NCI-H1930 (cell line): Measurements from ENCODE around the gene OR2AG2.
"Not testable (repeated sequence)": the region's sequence is repeated elsewhere in the genome, so short reads cannot be mapped to it uniquely, and the experiment has no call there.

ENCODE experiments used
- DNase-seq, 2 experiments: peaks; one replicate each; lab custom pipeline; 2025; lab: John Stamatoyannopoulos, UW

Gene OR2AG2

DNA sequence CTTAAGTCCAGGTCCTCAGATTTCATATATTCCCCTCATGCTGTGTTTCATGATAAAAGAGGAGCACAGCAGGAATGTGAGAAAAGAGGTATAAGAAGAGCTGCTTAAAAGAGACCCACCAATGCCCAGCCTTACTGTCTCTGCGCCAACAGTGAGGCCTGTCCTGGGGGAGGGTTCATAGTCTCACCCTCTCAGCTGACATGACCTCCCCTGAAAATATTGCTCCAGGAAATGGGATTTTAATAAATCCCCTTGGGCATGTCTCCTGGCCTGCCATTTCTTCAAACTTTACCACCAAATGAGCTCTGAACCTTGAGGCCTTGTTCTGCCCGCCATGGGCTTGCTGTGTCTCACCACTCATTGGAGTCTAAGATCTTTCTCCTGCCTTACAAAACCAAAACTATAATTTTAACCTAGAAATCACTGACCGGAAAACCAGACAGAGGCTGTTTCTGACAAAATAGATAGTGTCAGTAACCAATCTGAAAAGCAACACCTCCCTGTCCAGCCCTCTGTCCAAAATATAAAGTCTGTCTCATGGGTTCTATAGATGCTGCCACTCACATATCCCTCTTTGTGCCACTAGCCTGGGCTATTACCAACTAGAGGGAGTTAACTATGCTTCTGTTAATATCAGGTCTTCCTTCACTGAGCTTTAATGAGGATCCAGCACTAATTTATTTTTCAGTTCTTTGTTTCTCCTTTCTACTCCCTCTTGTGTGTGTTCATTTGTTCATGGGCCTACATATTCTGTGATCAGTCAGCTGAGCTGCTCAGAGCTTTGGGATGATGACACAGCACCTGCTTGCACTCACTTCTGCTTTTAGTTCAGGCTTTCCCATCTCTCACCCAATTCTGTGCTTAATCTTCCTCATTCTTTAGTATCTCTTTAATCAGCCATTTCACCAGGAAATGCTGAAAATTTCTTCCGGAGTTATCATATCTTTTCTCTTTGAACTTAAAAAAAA, at the start of gene OR2AG2:
Gene OR2AG2, minus strand, starts transcription at position 51 of the 968 bp plus-strand sequence. CDS start 3,019 bp downstream, outside the sequence.
- no peak for DNase-seq

- no peak for DNase-seq
Observed at GRCh38 chr11:6818967-6819366, 47.2 kb upstream of the OR2AG2 start.

DNA sequence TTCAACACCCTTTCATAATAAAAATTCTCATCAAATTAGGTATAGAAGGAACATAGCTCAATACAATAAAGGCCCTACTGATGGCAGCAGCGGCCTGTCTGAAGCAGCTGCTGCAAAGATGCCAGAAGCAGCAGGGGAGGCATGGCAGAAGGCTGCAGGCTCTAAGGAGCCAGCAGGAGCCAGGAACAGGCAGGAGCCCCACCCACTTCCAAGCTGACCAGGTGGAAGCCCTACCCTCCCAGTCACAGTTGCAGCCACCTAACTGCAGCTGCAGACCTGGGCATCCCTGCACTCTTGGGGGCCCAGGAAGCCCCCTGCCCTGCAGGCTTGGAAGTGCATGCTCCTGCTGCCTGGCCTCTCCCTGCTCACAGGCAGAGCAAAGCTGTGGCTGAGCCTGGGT, 45.9 kb upstream of the OR2AG2 start:
- DNase-seq, result no peak

- no peak for DNase-seq
Observed at GRCh38 chr11:6813656-6814055, 41.9 kb upstream of the OR2AG2 start.

DNA sequence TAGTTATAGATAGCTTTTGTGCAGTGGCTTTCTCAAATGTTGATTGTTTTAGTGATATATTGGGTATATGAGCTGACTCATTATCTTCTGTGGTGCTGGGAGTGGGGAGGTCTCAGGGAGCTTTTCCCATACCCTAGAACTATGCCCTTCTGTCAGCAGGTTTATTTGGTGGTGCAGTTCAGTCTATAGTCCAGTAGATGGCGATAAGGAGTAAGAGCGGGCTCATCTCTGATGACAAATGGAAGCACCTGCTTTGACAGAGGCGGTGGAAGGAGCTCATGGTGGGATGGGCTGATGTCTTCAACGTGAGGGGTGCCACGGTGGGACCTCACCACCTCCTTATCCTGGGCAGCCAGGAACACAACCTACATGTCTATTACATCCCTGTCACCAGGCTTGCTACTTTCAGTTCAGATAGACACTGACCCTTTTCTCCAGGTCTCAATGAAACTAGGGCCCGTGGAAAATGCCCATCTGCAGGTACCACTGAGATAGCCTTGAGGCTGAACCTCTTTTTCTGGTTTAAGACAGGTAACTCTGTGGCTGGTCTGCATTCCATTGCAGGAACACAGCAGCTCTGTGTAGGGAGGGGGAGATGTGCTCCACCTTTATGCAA, 40.7 kb upstream of the OR2AG2 start:
- DNase-seq, result peak; percentile 41 to 43

GRCh38 chr11:6801075-6801474, 29.3 kb upstream of the OR2AG2 start:
- DNase-seq, result not testable (repeated sequence)

DNA sequence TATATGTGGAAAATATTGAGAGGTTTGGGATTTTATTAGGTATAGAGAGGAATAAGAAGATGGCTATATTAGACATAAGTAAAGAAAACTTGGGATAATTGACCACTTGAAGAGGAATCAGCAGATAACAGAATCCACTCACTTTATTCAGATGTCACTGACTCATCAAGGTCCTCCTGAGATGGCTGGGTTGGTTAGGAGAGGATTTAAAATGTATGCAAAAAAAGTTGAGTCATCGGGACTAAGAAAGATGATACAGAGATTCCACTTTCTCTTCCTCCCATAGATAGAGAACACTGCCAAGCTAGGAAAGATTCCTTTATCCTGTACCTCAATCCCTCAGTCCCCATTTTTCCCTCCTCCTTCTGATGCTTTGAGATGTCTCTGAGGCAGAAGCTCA, 27.6 kb upstream of the OR2AG2 start, which contains the start of gene OR6A2:
Gene OR6A2, minus strand, starts transcription at position 288 of the 400 bp plus-strand sequence. CDS start 3,981 bp downstream, outside the sequence.
- DNase-seq, result no peak

DNA sequence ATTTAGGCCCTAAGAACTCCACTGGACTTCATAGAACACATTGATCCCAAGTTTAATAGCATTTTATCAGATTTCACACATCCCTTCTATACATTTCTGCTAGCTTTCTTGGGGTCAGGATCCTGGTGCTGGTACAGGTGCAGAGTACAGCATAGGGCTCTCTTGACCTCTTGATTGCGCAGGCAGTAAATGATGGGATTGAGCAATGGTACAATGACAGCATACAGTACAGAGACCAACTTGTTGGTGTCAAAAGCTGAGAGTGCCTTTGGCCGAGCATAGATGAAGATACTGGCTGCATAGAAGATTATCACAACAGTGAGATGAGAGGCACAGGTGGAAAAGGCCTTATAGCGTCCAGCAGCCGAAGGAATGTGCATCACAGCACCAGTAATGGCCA, 22.9 kb upstream of the OR2AG2 start:
- no peak for DNase-seq

DNA sequence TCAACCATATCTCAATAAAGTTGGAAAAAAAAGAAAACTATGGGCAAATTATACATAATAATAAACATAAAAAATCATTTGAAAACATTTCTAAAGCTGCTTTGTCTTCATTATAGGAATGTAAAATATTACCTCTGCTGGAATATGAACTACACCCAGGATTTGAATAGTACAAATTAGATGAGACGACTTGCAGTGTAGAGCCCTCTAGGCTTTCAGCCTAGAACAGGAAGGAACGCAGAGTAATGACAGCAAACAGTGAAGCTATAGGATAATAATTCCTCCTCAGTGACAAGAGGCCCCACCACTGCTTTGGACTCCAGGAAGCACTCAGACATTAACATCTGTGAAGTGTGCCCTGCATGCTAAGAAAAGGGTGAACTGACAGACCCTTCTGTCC, 18.8 kb upstream of the OR2AG2 start:
- DNase-seq, result no peak

GRCh38 chr11:6782720-6783119, 10.9 kb upstream of the OR2AG2 start, which contains the start of gene OR2AG1:
Gene OR2AG1 (plus strand): TSS chr11:6783020. CDS start chr11:6785038, 2,018 bp downstream.
- DNase-seq, result no peak

DNA sequence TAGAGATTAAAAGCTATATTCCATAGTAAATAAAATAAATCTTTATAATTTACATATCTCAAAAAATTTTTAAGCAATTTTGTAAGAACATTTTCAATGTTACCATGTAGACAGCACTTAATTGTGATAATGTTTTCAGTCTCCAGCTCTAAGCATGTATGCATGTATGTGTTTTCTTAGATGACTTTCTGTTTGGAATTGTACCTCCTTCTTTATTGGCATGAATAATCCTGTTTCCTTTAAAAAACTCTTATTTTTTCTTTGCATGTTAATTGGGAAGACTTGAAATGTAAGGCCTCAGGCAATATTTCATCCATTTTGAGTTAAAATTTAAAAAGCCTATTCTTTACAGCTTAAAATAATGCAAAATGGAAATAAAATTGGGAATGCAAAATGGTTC, 9.1 kb upstream of the OR2AG2 start:
- no peak for DNase-seq

GRCh38 chr11:6778518-6778917, 6.7 kb upstream of the OR2AG2 start:
- DNase-seq, result no peak

- peak in 1 of 2 experiments; percentile 43 for DNase-seq
Observed at GRCh38 chr11:6757373-6757967, 14.3 kb downstream of the OR2AG2 start.

GRCh38 chr11:6755953-6756347, 15.8 kb downstream of the OR2AG2 start:
- no peak for DNase-seq

- DNase-seq, result peak in 1 of 2 experiments; percentile 46
Observed at GRCh38 chr11:6755303-6755952, 16.3 kb downstream of the OR2AG2 start.

GRCh38 chr11:6747097-6747668, 24.6 kb downstream of the OR2AG2 start:
- DNase-seq, result no peak

DNA sequence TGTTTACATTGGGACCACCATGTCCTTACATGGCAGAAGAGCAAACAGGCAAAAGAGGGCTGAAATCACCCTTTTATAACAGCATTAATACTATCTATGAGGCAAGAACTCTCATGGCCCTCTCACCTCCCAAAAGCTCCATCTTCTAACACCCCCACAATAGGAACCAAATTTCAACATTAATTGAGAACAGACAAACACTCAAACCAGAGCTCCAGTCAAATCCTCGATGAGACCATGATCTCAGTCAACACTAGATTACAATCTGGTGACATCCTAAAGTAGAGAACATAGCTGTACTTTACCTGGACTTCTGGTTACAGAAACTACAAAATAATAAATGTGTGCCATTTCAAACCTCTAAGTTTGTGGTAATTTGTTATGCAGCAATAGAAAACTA, 25.1 kb downstream of the OR2AG2 start:
- no peak for DNase-seq

GRCh38 chr11:6746086-6746618, 25.6 kb downstream of the OR2AG2 start:
- DNase-seq, result no peak

- DNase-seq, result no peak
Observed at GRCh38 chr11:6745465-6746015, 26.2 kb downstream of the OR2AG2 start.

DNA sequence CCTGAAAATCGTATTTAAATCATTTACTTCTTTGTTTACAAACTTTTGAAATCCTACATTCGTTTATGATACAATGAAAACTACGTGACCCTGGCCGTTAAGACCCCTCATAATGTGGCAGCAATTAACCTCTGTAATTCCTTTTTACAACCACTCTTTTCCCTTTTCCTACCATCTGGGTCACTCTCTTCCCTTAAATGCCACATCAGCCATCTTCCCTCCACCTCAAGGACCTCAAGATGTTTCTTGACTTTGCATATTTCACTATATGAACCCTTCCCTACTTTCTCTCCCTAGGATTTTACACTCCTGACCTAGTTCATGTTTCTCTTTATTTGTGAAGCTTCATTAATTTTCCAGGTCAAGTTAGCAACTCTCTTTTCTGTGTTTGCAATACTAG, 26.8 kb downstream of the OR2AG2 start:
- no peak for DNase-seq

GRCh38 chr11:6742260-6742659, 29.5 kb downstream of the OR2AG2 start:
- DNase-seq, result no peak
